Hepatocyte (in vitro differentiated cells): Measurements from ENCODE around the gene IRF2. TPM values are rescaled to one million over a fixed set of nuclear protein-coding genes. Genes with fewer than 3 reads are reported as not detected.
A peak's percentile ranks its signal among the peaks of the same experiment; 100 is the strongest.

ENCODE experiments used
- DNase-seq: peaks from one replicate; pipeline ENCODE4 v3.0.0-alpha.2; 2016; ENCODE audit warnings: low spot score
- H2AFZ ChIP-seq: fragments of 200-600 bp; sonication (generic); 2 replicates; pipeline ENCODE4 v1.6.0; 2016; ENCODE audit warnings: antibody characterized with exemption, mild to moderate bottlenecking
- H3K27ac ChIP-seq: fragments of 200-600 bp; sonication (generic); 2 replicates; pipeline ENCODE4 v1.5.1; 2016; ENCODE audit warnings: mild to moderate bottlenecking
- H3K27me3 ChIP-seq: fragments of 200-600 bp; sonication (generic); 2 replicates; pipeline ENCODE4 v1.6.1; 2016
- H3K36me3 ChIP-seq: fragments of 200-600 bp; sonication (generic); replicated peaks from 2 replicates; pipeline ENCODE4 v1.5.1; 2016; ENCODE audit warnings: low read depth; ENCODE audit not compliant: insufficient read depth
- H3K4me1 ChIP-seq: fragments of 200-600 bp; sonication (generic); 2 replicates; pipeline ENCODE4 v1.5.1; 2016; ENCODE audit warnings: mild to moderate bottlenecking, moderate library complexity; ENCODE audit not compliant: insufficient read depth
- H3K4me2 ChIP-seq: fragments of 200-600 bp; sonication (generic); 2 replicates; pipeline ENCODE4 v1.6.0; 2016
- H3K4me3 ChIP-seq: fragments of 200-600 bp; sonication (generic); 2 replicates; pipeline ENCODE4 v1.5.1; 2016; ENCODE audit warnings: mild to moderate bottlenecking
- H3K79me2 ChIP-seq: fragments of 200-600 bp; sonication (generic); 2 replicates; pipeline ENCODE4 v1.6.0; 2017; ENCODE audit warnings: mild to moderate bottlenecking
- H3K9me2 ChIP-seq: fragments of 200-600 bp; sonication (generic); replicated peaks from 2 replicates; pipeline ENCODE4 v1.6.0; 2017; ENCODE audit warnings: mild to moderate bottlenecking; ENCODE audit not compliant: insufficient read depth
- H3K9me3 ChIP-seq: fragments of 200-600 bp; sonication (generic); 2 replicates; pipeline ENCODE4 v1.5.1; 2016; ENCODE audit warnings: low read depth, mild to moderate bottlenecking
- H4K20me1 ChIP-seq: fragments of 200-600 bp; sonication (generic); 2 replicates; pipeline ENCODE4 v1.6.0; 2016; ENCODE audit warnings: mild to moderate bottlenecking; ENCODE audit not compliant: insufficient read depth, poor library complexity, severe bottlenecking
- CTCF ChIP-seq: fragments of 200-600 bp; sonication (generic); IDR thresholded peaks from 2 replicates; pipeline ENCODE4 v1.5.1; 2016; ENCODE audit warnings: antibody characterized with exemption, mild to moderate bottlenecking; ENCODE audit not compliant: poor library complexity
- EZH2 ChIP-seq: fragments of 200-600 bp; sonication (generic); IDR thresholded peaks from 2 replicates; pipeline ENCODE4 v1.6.1; 2016; ENCODE audit warnings: antibody characterized with exemption, mild to moderate bottlenecking, borderline replicate concordance
- EZH2phosphoT487 ChIP-seq: fragments of 200-600 bp; sonication (generic); IDR thresholded peaks from one replicate; pipeline ENCODE4 v1.6.1; 2018; ENCODE audit warnings: antibody characterized with exemption, mild to moderate bottlenecking, low read depth, moderate library complexity; ENCODE audit not compliant: unreplicated experiment, severe bottlenecking
- WGBS: methylation state at CpG from one replicate; pipeline ENCODE4 v1.1.6; 2016; ENCODE audit warnings: low lambda C conversion rate; ENCODE audit errors: missing lambda C conversion rate; 5-methylcytosine and 5-hydroxymethylcytosine counted together
- polyA plus RNA-seq: library from polyadenylated mRNA; unstranded; fragments of >200 nt; fragmentation: Nextera tagmentation; extraction: Ambion mirVana; gene quantifications from 2 replicates; pipeline ENCODE4 v1.2.1, GENCODE V29; 2016
- total RNA-seq: library from RNA; depleted of rRNA; stranded (reverse); fragments of >200 nt; gene quantifications from 2 replicates; pipeline ENCODE4 v1.2.3, GENCODE V29; 2014

The IRF2 gene
- total and polyA plus RNA-seq, 2 experiments from 2014 or later: 17.7 to 41.1 TPM

DNA sequence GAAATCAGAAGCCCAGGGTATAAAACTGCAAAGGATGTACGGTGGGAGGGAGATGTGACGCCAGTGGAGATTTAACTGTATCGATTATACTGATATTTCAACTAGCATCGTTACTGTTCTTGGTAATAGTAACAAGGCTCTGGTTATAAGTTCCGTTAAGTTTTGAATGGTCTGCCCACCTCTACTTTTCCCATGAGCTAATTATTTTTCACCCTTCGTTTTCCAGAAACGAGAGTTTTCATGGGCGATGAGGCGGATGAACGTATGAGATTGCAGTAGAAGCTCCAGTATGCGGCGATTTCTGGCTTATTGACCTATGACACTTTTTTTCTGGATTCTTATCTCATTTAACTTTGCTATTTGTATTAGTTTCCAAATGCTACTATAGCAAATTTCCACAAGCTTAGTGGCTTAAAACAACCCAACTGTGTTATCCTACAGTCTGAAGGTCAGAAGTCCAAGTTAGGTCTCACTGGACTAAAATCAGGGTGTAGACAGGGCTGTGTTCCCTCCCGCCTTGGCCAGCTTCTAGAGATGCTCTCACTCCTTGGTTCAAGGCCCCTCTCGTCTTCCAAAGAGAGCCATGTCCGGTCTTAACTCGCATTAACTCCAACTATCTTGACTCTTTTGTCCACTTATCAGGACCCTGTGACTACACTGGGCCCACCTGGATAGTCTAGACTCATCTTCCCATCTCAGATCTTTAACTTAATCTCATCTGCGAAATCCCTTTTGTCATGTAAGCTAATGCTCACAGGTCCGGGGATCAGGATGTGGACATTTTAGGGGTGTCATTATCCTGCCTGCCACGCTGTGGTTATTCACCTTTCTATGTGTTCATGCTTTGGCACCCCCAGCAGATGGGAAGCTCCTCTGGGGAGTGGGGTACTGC lies 122.5 kb downstream of the IRF2 start:
- Histone ChIP-seq H4K20me1 (no peaks in the 10 kb centered on the region), H3K4me3 (no peak overlapping the region), H3K27ac (no peak overlapping the region), H3K4me1 (peaks cover 37% of the 10 kb centered on the region), H3K27me3 (no peaks in the 10 kb centered on the region), H3K4me2 (no peak overlapping the region), H2AFZ (no peak overlapping the region), H3K9me2 (no peaks in the 10 kb centered on the region), H3K9me3 (no peaks in the 10 kb centered on the region), H3K79me2 (no peaks in the 10 kb centered on the region), H3K36me3 (no peaks in the 10 kb centered on the region)
- TF ChIP-seq CTCF (no peak), EZH2 (no peak), EZH2phosphoT487 (no peak)
- no peak for DNase-seq
- WGBS: 95% methylated on average over 19 of the region's 19 CpGs

- H3K27ac ChIP-seq: peak overlapping the region; percentile 99
- TF ChIP-seq EZH2phosphoT487 (no peak), EZH2 (no peak), CTCF (no peak)
Observed at GRCh38 chr4:184350964-184351363, 123.4 kb downstream of the IRF2 start.

GRCh38 chr4:184350213-184350817 lies 124.0 kb downstream of the IRF2 start:
- H3K27me3 ChIP-seq: no peaks in the 10 kb centered on the region
- no peaks in the 10 kb centered on the region for H3K36me3 ChIP-seq
- no peak overlapping the region for H2AFZ ChIP-seq
- H3K79me2 ChIP-seq: no peaks in the 10 kb centered on the region
- H3K27ac ChIP-seq: peak overlapping the region; percentile 99
- no peaks in the 10 kb centered on the region for H4K20me1 ChIP-seq
- H3K9me3 ChIP-seq: no peaks in the 10 kb centered on the region
- no peak for TF ChIP-seq EZH2
- no peak for TF ChIP-seq CTCF
- no peak for TF ChIP-seq EZH2phosphoT487
- 95% methylated on average over 9 of the region's 9 CpGs for WGBS
- H3K4me1 ChIP-seq: peaks cover 48% of the 10 kb centered on the region
- no peak for DNase-seq
- no peak overlapping the region for H3K4me3 ChIP-seq
- no peaks in the 10 kb centered on the region for H3K9me2 ChIP-seq
- H3K4me2 ChIP-seq: no peak overlapping the region

More at GRCh38 chr4:184350964-184351363, 123.4 kb downstream of the IRF2 start:
- 98% methylated on average over 5 of the region's 5 CpGs for WGBS
- Histone ChIP-seq H3K9me3 (no peaks in the 10 kb centered on the region), H3K4me2 (no peak overlapping the region), H3K4me1 (peaks cover 46% of the 10 kb centered on the region), H4K20me1 (no peaks in the 10 kb centered on the region), H3K9me2 (no peaks in the 10 kb centered on the region), H3K79me2 (no peaks in the 10 kb centered on the region), H3K27me3 (no peaks in the 10 kb centered on the region), H3K4me3 (no peak overlapping the region), H2AFZ (no peak overlapping the region), H3K36me3 (no peaks in the 10 kb centered on the region)
- DNase-seq: no peak
